GM21515 (cell line): ENCODE data around the gene RAB19.
"Not testable (repeated sequence)": the region's sequence is repeated elsewhere in the genome, so short reads cannot be mapped to it uniquely, and the experiment has no call there.

Source experiments
- ATAC-seq: cut with Tn5 transposase; IDR thresholded peaks from one replicate; pipeline ENCODE4 v1.9.1; 2021; ENCODE audit not compliant: unreplicated experiment

The RAB19 gene

GRCh38 chr7:140453273-140453672 lies 49.4 kb downstream of the RAB19 start:
- no peak for ATAC-seq

GRCh38 chr7:140453785-140454656 lies 50.2 kb downstream of the RAB19 start:
- ATAC-seq, result not testable (repeated sequence)

- no peak for ATAC-seq
Observed at GRCh38 chr7:140454657-140455015, 50.8 kb downstream of the RAB19 start.

- no peak for ATAC-seq
Observed at GRCh38 chr7:140455743-140456142, 51.9 kb downstream of the RAB19 start.

GRCh38 chr7:140456551-140457051 lies 52.7 kb downstream of the RAB19 start:
- no peak for ATAC-seq

GRCh38 chr7:140458201-140458600 lies 54.3 kb downstream of the RAB19 start:
- ATAC-seq, result no peak

- no peak for ATAC-seq
Observed at GRCh38 chr7:140458916-140459315, 55.1 kb downstream of the RAB19 start.

- ATAC-seq, result no peak
Observed at GRCh38 chr7:140463111-140463510, 59.3 kb downstream of the RAB19 start.

- ATAC-seq, result no peak
Observed at GRCh38 chr7:140475747-140476333, 72.0 kb downstream of the RAB19 start.

GRCh38 chr7:140476698-140477261 lies 72.9 kb downstream of the RAB19 start:
- ATAC-seq, result no peak
